NCI-H2081 treated with DMSO at 0.1 percent for 48 hours (cell line): ENCODE measurements around the gene DPYSL5.
A peak's percentile ranks its signal among the peaks of the same experiment; 100 is the strongest.
"Not testable (repeated sequence)": the region's sequence is repeated elsewhere in the genome, so short reads cannot be mapped to it uniquely, and the experiment has no call there.

Source experiments
- DNase-seq: peaks from one replicate; lab custom pipeline; 2025; lab: John Stamatoyannopoulos, UW

Gene DPYSL5

GRCh38 chr2:26847655-26848335, at the start of gene DPYSL5:
Gene DPYSL5, plus strand, starts transcription at chr2:26848132. Its CDS starts 50,368 bp downstream, at chr2:26898500.
- DNase-seq = peak; percentile 24

GRCh38 chr2:26801328-26801727, 46.6 kb upstream of the DPYSL5 start:
- no peak for DNase-seq

- no peak for DNase-seq
Measured at GRCh38 chr2:26801796-26802195, 46.1 kb upstream of the DPYSL5 start.

- DNase-seq = no peak
Measured at GRCh38 chr2:26805241-26805676, 42.7 kb upstream of the DPYSL5 start.

GRCh38 chr2:26807788-26808460, 40.0 kb upstream of the DPYSL5 start:
- DNase-seq = no peak

GRCh38 chr2:26809211-26809610, 38.7 kb upstream of the DPYSL5 start:
- DNase-seq = no peak

GRCh38 chr2:26809876-26810577, 37.9 kb upstream of the DPYSL5 start:
- no peak for DNase-seq

- no peak for DNase-seq
Measured at GRCh38 chr2:26811261-26811660, 36.7 kb upstream of the DPYSL5 start.

- no peak for DNase-seq
Measured at GRCh38 chr2:26811791-26812694, 35.9 kb upstream of the DPYSL5 start.

GRCh38 chr2:26812731-26813130, 35.2 kb upstream of the DPYSL5 start:
- no peak for DNase-seq

- not testable (repeated sequence) for DNase-seq
Measured at GRCh38 chr2:26814072-26814765, 33.7 kb upstream of the DPYSL5 start.

- DNase-seq = no peak
Measured at GRCh38 chr2:26816893-26817292, 31.0 kb upstream of the DPYSL5 start.

- DNase-seq = no peak
Measured at GRCh38 chr2:26818255-26818654, 29.7 kb upstream of the DPYSL5 start.

- DNase-seq = no peak
Measured at GRCh38 chr2:26818972-26819371, 29.0 kb upstream of the DPYSL5 start.

GRCh38 chr2:26820932-26821331, 27.0 kb upstream of the DPYSL5 start:
- DNase-seq = no peak

- DNase-seq = no peak
Measured at GRCh38 chr2:26822877-26823276, 25.1 kb upstream of the DPYSL5 start.

- no peak for DNase-seq
Measured at GRCh38 chr2:26838121-26838906, 9.6 kb upstream of the DPYSL5 start.

- DNase-seq = no peak
Measured at GRCh38 chr2:26840937-26841610, 6.9 kb upstream of the DPYSL5 start.

- DNase-seq = no peak
Measured at GRCh38 chr2:26843041-26843440, 4.9 kb upstream of the DPYSL5 start.

GRCh38 chr2:26845021-26845420, 2.9 kb upstream of the DPYSL5 start:
- no peak for DNase-seq
